SK-N-SH (cell line): Measurements from ENCODE around the gene KCTD19. TPM values are rescaled to one million over a fixed set of nuclear protein-coding genes. Genes with fewer than 3 reads are reported as not detected.

ENCODE experiments used
- CTCF ChIA-PET: fragments of 300-600, 350-600 bp; formaldehyde crosslinking; extraction: SDS; loops from one replicate; lab custom pipeline; 2021; lab: Yijun Ruan, JAX
- POLR2A ChIA-PET: fragments of 350-600 bp; sonication (Branson Sonifier 250); formaldehyde crosslinking; extraction: SDS; loops from one replicate; lab custom pipeline; 2020; ENCODE audit warnings: antibody characterized with exemption, inconsistent platforms; lab: Yijun Ruan, JAX
- DNase-seq: peaks from one replicate; pipeline ENCODE4 v3.0.0; 2012
- H2AFZ ChIP-seq: fragments of 200-600 bp; sonication (generic); 2 replicates; pipeline ENCODE4 v1.8.1; 2016; ENCODE audit warnings: antibody characterized with exemption, mild to moderate bottlenecking, low read depth
- H3F3A ChIP-seq: fragments of 200-600 bp; sonication (generic); replicated peaks from 2 replicates; pipeline ENCODE3; 2016; ENCODE audit warnings: antibody characterized with exemption, mild to moderate bottlenecking; ENCODE audit not compliant: insufficient read depth
- H3K27ac ChIP-seq, 2 experiments: fragments of 200-500 bp in 1 of 2; fragments of 200-600 bp in 1 of 2; sonication (Bioruptor generic) in 1 of 2; sonication (generic), shearing (Covaris generic) in 1 of 2; 2 replicates each; pipeline versions ENCODE4 v1.5.1 to v1.6.1; 2014 to 2016; ENCODE audit warnings: low read depth in 2 of 2, inconsistent platforms in 1 of 2, low read length in 1 of 2, mild to moderate bottlenecking in 1 of 2, mixed read lengths in 1 of 2
- H3K27me3 ChIP-seq: fragments of 200-600 bp; sonication (generic), shearing (Covaris generic); 2 replicates; pipeline ENCODE4 v1.6.1; 2016; ENCODE audit warnings: mixed run types; ENCODE audit not compliant: insufficient read depth
- H3K36me3 ChIP-seq, 2 experiments: fragments of 200-500 bp in 1 of 2; fragments of 200-600 bp in 1 of 2; sonication (Bioruptor generic) in 1 of 2; sonication (generic) in 1 of 2; replicated peaks in 1 of 2; 2 replicates each; pipeline versions ENCODE3 to v1.5.1; 2014 to 2016; ENCODE audit warnings: low read length in 1 of 2, mild to moderate bottlenecking in 1 of 2; ENCODE audit not compliant: insufficient read depth in 2 of 2, control insufficient read depth in 1 of 2
- H3K4me1 ChIP-seq, 2 experiments: fragments of 200-500 bp in 1 of 2; fragments of 200-600 bp in 1 of 2; sonication (Bioruptor generic) in 1 of 2; sonication (generic), shearing (Covaris generic) in 1 of 2; 2 replicates each; pipeline versions ENCODE4 v1.5.1 to v1.6.1; 2014 to 2016; ENCODE audit warnings: low read depth in 1 of 2, low read length in 1 of 2, mixed run types in 1 of 2; ENCODE audit not compliant: insufficient read depth in 2 of 2, control insufficient read depth in 1 of 2
- H3K4me2 ChIP-seq: fragments of 200-600 bp; sonication (generic), shearing (Covaris generic); 2 replicates; pipeline ENCODE4 v1.6.1; 2017; ENCODE audit warnings: mixed run types
- H3K4me3 ChIP-seq, 2 experiments: fragments of 200-500 bp in 1 of 2; fragments of 200-600 bp in 1 of 2; sonication (Bioruptor generic) in 1 of 2; sonication (generic), shearing (Covaris generic) in 1 of 2; 2 replicates each; pipeline versions ENCODE4 v1.5.1 to v1.8.1; 2014 to 2016; ENCODE audit warnings: low read depth in 2 of 2, inconsistent platforms in 1 of 2, low read length in 1 of 2, mild to moderate bottlenecking in 1 of 2, mixed read lengths in 1 of 2, moderate library complexity in 1 of 2
- H3K79me2 ChIP-seq: fragments of 200-600 bp; sonication (generic); 2 replicates; pipeline ENCODE4 v1.8.1; 2017; ENCODE audit warnings: mild to moderate bottlenecking; ENCODE audit not compliant: insufficient read depth
- H3K9ac ChIP-seq: fragments of 200-600 bp; sonication (generic); 2 replicates; pipeline ENCODE4 v1.6.1; 2017; ENCODE audit warnings: mixed run types
- H3K9me2 ChIP-seq: fragments of 200-600 bp; sonication (generic); 2 replicates; pipeline ENCODE4 v1.6.1; 2017; ENCODE audit warnings: mixed run types
- H3K9me3 ChIP-seq: fragments of 200-600 bp; sonication (generic); 2 replicates; pipeline ENCODE4 v1.6.1; 2017; ENCODE audit warnings: mixed run types, mild to moderate bottlenecking, moderate library complexity
- H4K20me1 ChIP-seq: fragments of 200-600 bp; sonication (generic); 2 replicates; pipeline ENCODE4 v1.6.1; 2017; ENCODE audit warnings: mild to moderate bottlenecking, mixed run types; ENCODE audit not compliant: insufficient read depth
- EZH2phosphoT487 ChIP-seq: fragments of 200-600 bp; sonication (generic); IDR thresholded peaks from 2 replicates; pipeline ENCODE4 v1.6.1; 2017; ENCODE audit warnings: low read depth, mixed run types, mild to moderate bottlenecking, antibody characterized with exemption, moderate library complexity, borderline replicate concordance
- MAX ChIP-seq: IDR thresholded peaks from 2 replicates; pipeline ENCODE4 v1.4.0; 2012; ENCODE audit warnings: low read depth
- MEF2A ChIP-seq: IDR thresholded peaks from 2 replicates; pipeline ENCODE4 v1.4.0; 2012; ENCODE audit warnings: low read depth, borderline replicate concordance
- MXI1 ChIP-seq: IDR thresholded peaks from 2 replicates; pipeline ENCODE4 v1.6.1; 2012; ENCODE audit warnings: mild to moderate bottlenecking, low read depth, low read length, improper control_type of control experiment
- NRF1 ChIP-seq: IDR thresholded peaks from 2 replicates; pipeline ENCODE4 v1.6.1; 2012; ENCODE audit warnings: low read depth, mild to moderate bottlenecking, low read length
- RFX5 ChIP-seq: IDR thresholded peaks from 2 replicates; pipeline ENCODE4 v1.6.1; 2012; ENCODE audit warnings: mild to moderate bottlenecking, improper control_type of control experiment, low read length
- SIN3A ChIP-seq: IDR thresholded peaks from 2 replicates; pipeline ENCODE4 v1.6.1; 2012; ENCODE audit warnings: low read depth, mild to moderate bottlenecking, low read length, moderate library complexity, borderline replicate concordance
- USF1 ChIP-seq: IDR thresholded peaks from 2 replicates; pipeline ENCODE4 v1.4.0; 2012; ENCODE audit warnings: low read depth, borderline replicate concordance
- WGBS: methylation state at CpG from one replicate; pipeline ENCODE4 v1.1.6; 2017; ENCODE audit warnings: low lambda C conversion rate; 5-methylcytosine and 5-hydroxymethylcytosine counted together
- polyA plus RNA-seq, 3 experiments: library from polyadenylated mRNA; depleted of rRNA; stranded (reverse); fragments of >200 nt; gene quantifications; 2 replicates each; pipeline ENCODE4 v1.2.3, GENCODE V29; 2012
- TF ChIP-seq, protein P1 (sequence below): fragments of 200-600 bp; sonication (generic); IDR thresholded peaks from 2 replicates; pipeline ENCODE4 v1.6.1; 2017; ENCODE audit warnings: antibody characterized with exemption, mild to moderate bottlenecking, moderate library complexity
- TF ChIP-seq, protein P2 (sequence below): fragments of 150-350 bp; IDR thresholded peaks from 2 replicates; pipeline ENCODE4 v1.6.1; 2016; ENCODE audit warnings: mild to moderate bottlenecking, low read depth, low read length

The KCTD19 gene
- polyA plus RNA-seq, 1 of the 3 experiments (the other 2 are of a cell fraction), result 1.8 TPM

DNA sequence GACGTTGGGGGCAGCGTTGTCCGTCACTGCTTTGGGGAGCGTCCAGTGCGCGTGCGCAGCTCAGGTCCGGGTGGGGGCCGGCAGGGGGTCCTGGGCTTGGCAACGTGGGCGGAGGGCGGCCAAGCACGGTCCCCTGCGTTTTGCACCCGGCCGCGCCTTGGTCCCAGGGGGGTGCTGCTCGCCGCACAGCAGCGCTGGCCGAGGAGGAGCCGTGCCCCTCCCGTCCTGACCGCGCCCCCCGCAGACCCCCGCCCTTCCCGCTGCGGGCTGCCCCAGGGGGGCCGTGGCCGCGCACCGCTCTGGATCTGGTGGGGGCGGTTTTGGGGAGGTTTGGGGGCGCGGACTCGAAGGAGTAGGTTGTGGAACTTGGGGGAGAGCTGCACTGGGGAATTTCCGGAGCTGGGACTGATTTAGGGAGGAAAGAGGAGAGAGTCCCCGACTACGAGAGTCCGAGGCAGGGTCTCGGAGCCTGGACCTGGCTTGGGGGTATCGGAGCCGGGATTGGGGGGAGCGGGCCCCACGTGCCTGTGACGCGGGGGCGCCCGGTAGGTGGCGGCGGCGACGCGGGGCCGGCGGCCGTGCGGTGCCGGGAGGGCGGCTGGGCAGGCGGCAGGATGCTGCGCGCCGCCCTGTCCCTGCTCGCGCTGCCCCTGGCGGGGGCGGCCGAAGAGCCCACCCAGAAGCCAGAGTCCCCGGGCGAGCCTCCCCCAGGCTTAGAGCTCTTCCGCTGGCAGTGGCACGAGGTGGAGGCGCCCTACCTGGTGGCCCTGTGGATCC, 78.0 kb downstream of the KCTD19 start, which contains the start of gene SLC9A5:
Gene SLC9A5 (plus strand): TSS at position 579 of the 777 bp plus-strand sequence. CDS start 36 bp downstream, at position 615.
- Histone ChIP-seq H3F3A (peaks cover 34% of the 10 kb centered on the region), H3K9me3 (no peaks in the 10 kb centered on the region), H2AFZ (peak within 1 kb of the TSS; percentile 85), H4K20me1 (no peaks in the 10 kb centered on the region), H3K27ac (peak within 1 kb of the TSS; percentile 46 to 69; a peak in 3 of 4 replicates), H3K36me3 (no peaks in the 10 kb centered on the region), H3K4me3 (peak within 1 kb of the TSS; percentile 92 to 95), H3K27me3 (no peaks in the 10 kb centered on the region), H3K4me1 (peaks cover 37 to 45% of the 10 kb centered on the region in 2 experiments), H3K79me2 (peaks cover 32% of the 10 kb centered on the region), H3K9me2 (no peaks in the 10 kb centered on the region), H3K9ac (peak within 1 kb of the TSS; percentile 88), H3K4me2 (peak within 1 kb of the TSS; percentile 98)
- peak; percentile 86 for DNase-seq
- WGBS, result under 1% methylated on average over 21 of the region's 75 CpGs
- ChIA-PET CTCF (interaction anchor here (0.9 to 4.5 kb wide), 14 partner anchors 9 to 232 kb away, joined by 3 to 21 read pairs (median 4); partner anchors contain the start of genes ATP6V0D1, KCTD19, LRRC36 and TMEM208), POLR2A (interaction anchor here (0.7 to 4.0 kb wide), 5 partner anchors 12 to 236 kb away, joined by 4 to 14 read pairs (median 4); partner anchors contain the start of genes KCTD19, LRRC36 and TMEM208)
- TF ChIP-seq EZH2phosphoT487 (no peak), MXI1 (peak; percentile 76; the same call in 1 of the 2 replicates), NRF1 (peak; percentile 72), USF1 (peak; percentile 53; the same call in 1 of the 2 replicates), MEF2A (no peak)
- TF ChIP-seq, protein P1, sequence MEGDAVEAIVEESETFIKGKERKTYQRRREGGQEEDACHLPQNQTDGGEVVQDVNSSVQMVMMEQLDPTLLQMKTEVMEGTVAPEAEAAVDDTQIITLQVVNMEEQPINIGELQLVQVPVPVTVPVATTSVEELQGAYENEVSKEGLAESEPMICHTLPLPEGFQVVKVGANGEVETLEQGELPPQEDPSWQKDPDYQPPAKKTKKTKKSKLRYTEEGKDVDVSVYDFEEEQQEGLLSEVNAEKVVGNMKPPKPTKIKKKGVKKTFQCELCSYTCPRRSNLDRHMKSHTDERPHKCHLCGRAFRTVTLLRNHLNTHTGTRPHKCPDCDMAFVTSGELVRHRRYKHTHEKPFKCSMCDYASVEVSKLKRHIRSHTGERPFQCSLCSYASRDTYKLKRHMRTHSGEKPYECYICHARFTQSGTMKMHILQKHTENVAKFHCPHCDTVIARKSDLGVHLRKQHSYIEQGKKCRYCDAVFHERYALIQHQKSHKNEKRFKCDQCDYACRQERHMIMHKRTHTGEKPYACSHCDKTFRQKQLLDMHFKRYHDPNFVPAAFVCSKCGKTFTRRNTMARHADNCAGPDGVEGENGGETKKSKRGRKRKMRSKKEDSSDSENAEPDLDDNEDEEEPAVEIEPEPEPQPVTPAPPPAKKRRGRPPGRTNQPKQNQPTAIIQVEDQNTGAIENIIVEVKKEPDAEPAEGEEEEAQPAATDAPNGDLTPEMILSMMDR, result peak; percentile 32; the same call in 1 of the 2 replicates

GRCh38 chr16:67248073-67248400, 78.5 kb downstream of the KCTD19 start:
- H3K9me3 ChIP-seq, result no peaks in the 10 kb centered on the region
- H3K79me2 ChIP-seq, result peaks cover 37% of the 10 kb centered on the region
- H3K4me3 ChIP-seq, result peak overlapping the region; percentile 92 to 95
- TF ChIP-seq RFX5, result no peak
- TF ChIP-seq MAX, result peak; percentile 41; the same call in 1 of the 2 replicates
- 0 out of 2 replicates have a peak, but pooled peaks have one; percentile 14 for TF ChIP-seq MXI1
- 0 out of 2 replicates have a peak, but pooled peaks have one; percentile 3 for TF ChIP-seq SIN3A
- TF ChIP-seq, protein P2, sequence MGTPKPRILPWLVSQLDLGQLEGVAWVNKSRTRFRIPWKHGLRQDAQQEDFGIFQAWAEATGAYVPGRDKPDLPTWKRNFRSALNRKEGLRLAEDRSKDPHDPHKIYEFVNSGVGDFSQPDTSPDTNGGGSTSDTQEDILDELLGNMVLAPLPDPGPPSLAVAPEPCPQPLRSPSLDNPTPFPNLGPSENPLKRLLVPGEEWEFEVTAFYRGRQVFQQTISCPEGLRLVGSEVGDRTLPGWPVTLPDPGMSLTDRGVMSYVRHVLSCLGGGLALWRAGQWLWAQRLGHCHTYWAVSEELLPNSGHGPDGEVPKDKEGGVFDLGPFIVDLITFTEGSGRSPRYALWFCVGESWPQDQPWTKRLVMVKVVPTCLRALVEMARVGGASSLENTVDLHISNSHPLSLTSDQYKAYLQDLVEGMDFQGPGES, result no peak
- H3K36me3 ChIP-seq, result no peaks in the 10 kb centered on the region
- H3K9ac ChIP-seq, result peak overlapping the region; percentile 88
- H2AFZ ChIP-seq, result peak overlapping the region; percentile 85
- no peaks in the 10 kb centered on the region for H3K9me2 ChIP-seq
- H3K27ac ChIP-seq, result peak overlapping the region; percentile 46 to 69; a peak in 3 of 4 replicates
- peak overlapping the region; percentile 98 for H3K4me2 ChIP-seq
- H3F3A ChIP-seq, result peaks cover 39% of the 10 kb centered on the region
- 11% methylated on average over 7 of the region's 7 CpGs for WGBS
- ChIA-PET POLR2A (interaction anchor here (0.6 to 4.0 kb wide), 4 partner anchors 21 to 406 kb away, joined by 3 to 14 read pairs (median 4); partner anchors contain the start of gene TMEM208), CTCF (interaction anchor here (0.9 to 4.5 kb wide), 12 partner anchors 10 to 93 kb away, joined by 3 to 21 read pairs (median 4); partner anchors contain the start of gene TMEM208)
- no peaks in the 10 kb centered on the region for H3K27me3 ChIP-seq
- H4K20me1 ChIP-seq, result no peaks in the 10 kb centered on the region
- H3K4me1 ChIP-seq, result peaks cover 43 to 48% of the 10 kb centered on the region in 2 experiments
- DNase-seq, result no peak
